ENCODE data around the gene RFPL3. TPM values are rescaled to one million over a fixed set of nuclear protein-coding genes. Genes with fewer than 3 reads are reported as not detected.

RFPL3 gene
- total and polyA plus RNA-seq, 10 of the 15 experiments (the other 5 are each of a cell fraction or from before 2014, with no cell fraction given): not detected

DNA sequence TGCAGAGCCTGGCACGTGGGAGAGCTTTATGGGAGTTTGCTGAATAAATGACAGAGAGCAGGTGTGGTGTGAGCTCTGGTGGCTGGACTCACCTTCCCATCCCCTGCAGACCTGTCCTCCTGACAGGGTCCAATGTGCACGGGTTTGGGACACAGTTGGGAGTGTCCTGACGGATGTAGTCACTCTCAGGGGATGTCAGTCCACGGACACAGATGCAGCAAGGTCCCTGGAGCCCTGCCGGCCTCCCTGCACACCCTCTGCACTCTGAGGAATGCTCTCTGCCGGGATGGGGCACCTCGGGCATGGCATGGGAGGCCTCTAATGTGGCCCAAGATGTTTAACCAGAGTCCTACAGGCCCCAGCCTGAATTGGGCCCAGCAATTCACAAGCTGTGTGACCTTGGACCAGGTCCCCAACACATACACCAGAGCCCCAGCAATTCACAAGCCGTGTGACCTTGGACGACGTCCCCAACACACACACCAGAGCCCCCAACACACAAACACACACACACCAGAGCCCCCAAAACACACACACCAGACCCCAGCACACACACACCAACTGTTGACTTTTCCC lies 30.0 kb upstream of the RFPL3 start:
- Histone ChIP-seq H3K27ac (ENCODE audit: control insufficient read depth, insufficient read depth) (no peak overlapping the region), H3K79me2 (ENCODE audit: control insufficient read depth, insufficient read depth, low read length) (no peaks in the 10 kb centered on the region), H3K4me3 (no peak overlapping the region), H2AFZ (ENCODE audit: control insufficient read depth, low read depth, low read length) (no peak overlapping the region), H3K4me1 (ENCODE audit: control insufficient read depth, insufficient read depth, low read length) (no peaks in the 10 kb centered on the region), H3K9ac (ENCODE audit: control insufficient read depth, insufficient read depth, low read length) (no peak overlapping the region), H3K9me3 (replicated peaks; ENCODE audit: control insufficient read depth, insufficient read depth, low read length) (no peaks in the 10 kb centered on the region), H4K20me1 (ENCODE audit: control insufficient read depth, insufficient read depth) (no peaks in the 10 kb centered on the region), H3K36me3 (ENCODE audit: control insufficient read depth in 2 of 2, insufficient read depth in 2 of 2, low read length in 1 of 2) (no peaks in the 10 kb centered on the region), H3K27me3 (replicated peaks in 1 of 2; ENCODE audit: control insufficient read depth in 2 of 2, insufficient read depth in 2 of 2, low read length in 1 of 2) (no peaks in the 10 kb centered on the region; a peak in 1 of 4 replicates), H3K4me2 (ENCODE audit: control insufficient read depth, insufficient read depth) (no peak overlapping the region)
- RAD21 ChIA-PET (ENCODE audit: unreplicated experiment): no interaction called here
- WGBS (ENCODE audit: insufficient coverage, insufficient replicate concordance, low lambda C conversion rate, missing lambda C conversion rate): 1% methylated on average over 10 of the region's 10 CpGs
- ATAC-seq: no peak
- POLR2A ChIA-PET: no interaction called here
- no peak for DNase-seq (ENCODE audit: low read depth, low spot score)
- in situ Hi-C loops (cut with MboI) (no loop called here), intact Hi-C loops (cut with micrococcal nuclease; ENCODE audit: unreplicated experiment) (no loop called here)
- CTCF ChIA-PET: no interaction called here
- SMC1A ChIA-PET (ENCODE audit: uncharacterized antibody, unreplicated experiment): no interaction called here
- no TSS peak for BruUV-seq (replicated peaks)
- FAIRE-seq: no peak
- TF ChIP-seq SMC3 (IDR thresholded peaks at IDR 0.05; ENCODE audit: borderline replicate concordance, low read length) (no peak), KDM1A (IDR thresholded peaks at IDR 0.05; ENCODE audit: borderline replicate concordance) (no peak), KLF5 (IDR thresholded peaks at IDR 0.05; ENCODE audit: partially characterized antibody) (no peak), CBFB (IDR thresholded peaks at IDR 0.05; ENCODE audit: low read depth) (no peak), MXI1 (IDR thresholded peaks at IDR 0.05; ENCODE audit: low read depth, low read length) (no peak), ATF7 (IDR thresholded peaks at IDR 0.05; ENCODE audit: low read depth) (no peak), SMAD1 (IDR thresholded peaks at IDR 0.05; ENCODE audit: low read depth, partially characterized antibody) (no peak), DPF2 (IDR thresholded peaks at IDR 0.05) (no peak), NRF1 (conservative IDR thresholded peaks at IDR 0.05; ENCODE audit: low read depth, low read length) (no peak)

Measured in GM12878 (cell line).